ENCODE results near the gene CLIC4.
"Not testable (repeated sequence)": the region's sequence is repeated elsewhere in the genome, so short reads cannot be mapped to it uniquely, and the experiment has no call there.

Gene CLIC4

GRCh38 chr1:24744911-24745710 is at the start of gene CLIC4:
TSS of gene CLIC4 (plus strand) at chr1:24745447. CDS start at chr1:24745554, 107 bp downstream.
- peak; percentile 99 for DNase-seq

- DNase-seq = no peak
These were observed 49.0 kb upstream of the CLIC4 start for GRCh38 chr1:24696041-24696755.

- DNase-seq = no peak
These were observed 48.4 kb upstream of the CLIC4 start for GRCh38 chr1:24696756-24697330.

- not testable (repeated sequence) for DNase-seq
These were observed 47.7 kb upstream of the CLIC4 start for GRCh38 chr1:24697453-24698001.

GRCh38 chr1:24698326-24698725 is 46.9 kb upstream of the CLIC4 start:
- DNase-seq = not testable (repeated sequence)

GRCh38 chr1:24699628-24700027 is 45.6 kb upstream of the CLIC4 start:
- no peak for DNase-seq

- DNase-seq = peak; percentile 84
These were observed 42.5 kb upstream of the CLIC4 start for GRCh38 chr1:24702511-24703293.

GRCh38 chr1:24704411-24705259 is 40.6 kb upstream of the CLIC4 start:
- DNase-seq = peak; percentile 67

GRCh38 chr1:24705260-24706073 is 39.8 kb upstream of the CLIC4 start:
- DNase-seq = peak; percentile 98

- DNase-seq = not testable (repeated sequence)
These were observed 39.2 kb upstream of the CLIC4 start for GRCh38 chr1:24706074-24706389.

GRCh38 chr1:24707687-24708086 is 37.6 kb upstream of the CLIC4 start:
- DNase-seq = peak; percentile 88

GRCh38 chr1:24708938-24709337 is 36.3 kb upstream of the CLIC4 start:
- no peak for DNase-seq

- no peak for DNase-seq
These were observed 35.3 kb upstream of the CLIC4 start for GRCh38 chr1:24709791-24710441.

GRCh38 chr1:24711329-24711728 is 33.9 kb upstream of the CLIC4 start:
- no peak for DNase-seq

- DNase-seq = peak; percentile 80
These were observed 32.1 kb upstream of the CLIC4 start for GRCh38 chr1:24713176-24713575.

GRCh38 chr1:24713736-24714135 is 31.5 kb upstream of the CLIC4 start:
- DNase-seq = peak; percentile 37

GRCh38 chr1:24714859-24715520 is 30.3 kb upstream of the CLIC4 start:
- peak; percentile 86 for DNase-seq

- no peak for DNase-seq
These were observed 29.6 kb upstream of the CLIC4 start for GRCh38 chr1:24715658-24716057.

- no peak for DNase-seq
These were observed 27.2 kb upstream of the CLIC4 start for GRCh38 chr1:24717887-24718650.

All from NCI-H226 (cell line).